H9 (cell line): Measurements from ENCODE around the gene RNF157. TPM values are rescaled to one million over a fixed set of nuclear protein-coding genes. Genes with fewer than 3 reads are reported as not detected.

Experiments used
- DNase-seq: peaks from one replicate; pipeline ENCODE4 v3.0.0-alpha.2; 2017
- H2AFZ ChIP-seq: one replicate; pipeline ENCODE4 v1.6.1; 2013; ENCODE audit warnings: mild to moderate bottlenecking, low read length, control low read depth, moderate library complexity
- H2AK5ac ChIP-seq: 2 replicates; pipeline ENCODE4 v1.6.1; 2013; ENCODE audit warnings: low read length, control low read depth, mixed read lengths; ENCODE audit not compliant: insufficient read length
- H2BK120ac ChIP-seq: one replicate; pipeline ENCODE4 v1.6.1; 2013; ENCODE audit warnings: low read depth, mild to moderate bottlenecking, low read length, control low read depth, inconsistent platforms; ENCODE audit not compliant: poor library complexity, severe bottlenecking
- H2BK12ac ChIP-seq: 2 replicates; pipeline ENCODE4 v1.6.1; 2013; ENCODE audit warnings: low read length, control low read depth, mixed read lengths, low read depth; ENCODE audit not compliant: insufficient read length
- H2BK15ac ChIP-seq: 2 replicates; pipeline ENCODE4 v1.6.1; 2013; ENCODE audit warnings: low read depth, low read length, control low read depth
- H2BK20ac ChIP-seq: one replicate; pipeline ENCODE4 v1.6.1; 2013; ENCODE audit warnings: low read depth, mild to moderate bottlenecking, low read length, control low read depth, inconsistent platforms; ENCODE audit not compliant: poor library complexity, severe bottlenecking
- H2BK5ac ChIP-seq: 2 replicates; pipeline ENCODE4 v1.6.1; 2013; ENCODE audit warnings: low read length, control low read depth, mixed read lengths; ENCODE audit not compliant: insufficient read length
- H3K14ac ChIP-seq: 2 replicates; pipeline ENCODE4 v1.6.1; 2013; ENCODE audit warnings: low read length, control low read depth; ENCODE audit not compliant: insufficient read depth
- H3K18ac ChIP-seq: 2 replicates; pipeline ENCODE4 v1.6.1; 2013; ENCODE audit warnings: low read depth, mild to moderate bottlenecking, mixed read lengths, low read length, control low read depth; ENCODE audit not compliant: insufficient read length
- H3K23ac ChIP-seq: 2 replicates; pipeline ENCODE4 v1.6.1; 2013; ENCODE audit warnings: low read length, control low read depth, mixed read lengths, low read depth; ENCODE audit not compliant: insufficient read length
- H3K23me2 ChIP-seq: 2 replicates; pipeline ENCODE4 v1.6.1; 2013; ENCODE audit warnings: low read depth, mild to moderate bottlenecking, mixed read lengths, low read length, control low read depth; ENCODE audit not compliant: insufficient read length, poor library complexity, severe bottlenecking
- H3K27ac ChIP-seq: 2 replicates; pipeline ENCODE4 v1.5.1; 2013; ENCODE audit warnings: low read length, control low read depth, mixed read lengths, low read depth; ENCODE audit not compliant: insufficient read length
- H3K27me3 ChIP-seq: 2 replicates; pipeline ENCODE4 v1.6.1; 2013; ENCODE audit warnings: low read length, control low read depth, inconsistent platforms; ENCODE audit not compliant: insufficient read depth
- H3K4ac ChIP-seq: 2 replicates; pipeline ENCODE4 v1.6.1; 2013; ENCODE audit warnings: low read depth, mild to moderate bottlenecking, control low read depth, inconsistent platforms, low read length, moderate library complexity
- H3K4me1 ChIP-seq: 2 replicates; pipeline ENCODE4 v1.6.1; 2013; ENCODE audit warnings: low read length, control low read depth, inconsistent platforms; ENCODE audit not compliant: insufficient read depth
- H3K4me2 ChIP-seq: 2 replicates; pipeline ENCODE4 v1.6.1; 2013; ENCODE audit warnings: low read length, control low read depth, mixed read lengths; ENCODE audit not compliant: insufficient read length, insufficient read depth
- H3K56ac ChIP-seq: 2 replicates; pipeline ENCODE4 v1.6.1; 2013; ENCODE audit warnings: low read depth, mild to moderate bottlenecking, mixed read lengths, low read length, control low read depth; ENCODE audit not compliant: insufficient read length
- H3K79me1 ChIP-seq: 2 replicates; pipeline ENCODE4 v1.6.1; 2013; ENCODE audit warnings: low read depth, mild to moderate bottlenecking, moderate library complexity, low read length, control low read depth, inconsistent platforms; ENCODE audit not compliant: insufficient read depth, poor library complexity, severe bottlenecking
- H3K79me2 ChIP-seq: 2 replicates; pipeline ENCODE4 v1.6.1; 2013; ENCODE audit warnings: low read length, control low read depth, inconsistent platforms; ENCODE audit not compliant: insufficient read depth
- H3K9ac ChIP-seq: 2 replicates; pipeline ENCODE4 v1.6.1; 2013; ENCODE audit warnings: low read length, control low read depth, mixed read lengths; ENCODE audit not compliant: insufficient read length; ENCODE audit errors: extremely low read depth
- H3K9me3 ChIP-seq: one replicate; pipeline ENCODE4 v1.6.1; 2013; ENCODE audit warnings: low read depth, low read length, inconsistent platforms; ENCODE audit not compliant: control insufficient read depth
- H3T11ph ChIP-seq: one replicate; pipeline ENCODE4 v1.6.1; 2013; ENCODE audit warnings: mild to moderate bottlenecking, low read length, control low read depth, inconsistent platforms
- H4K20me1 ChIP-seq: one replicate; pipeline ENCODE4 v1.6.1; 2013; ENCODE audit not compliant: control insufficient read depth, insufficient read length, insufficient read depth
- H4K5ac ChIP-seq: 2 replicates; pipeline ENCODE4 v1.6.1; 2013; ENCODE audit warnings: low read depth, mild to moderate bottlenecking, mixed read lengths, low read length, control low read depth; ENCODE audit not compliant: insufficient read length
- H4K8ac ChIP-seq: replicated peaks from 2 replicates; pipeline ENCODE4 v1.6.1; 2013; ENCODE audit warnings: low read length, control low read depth, mixed read lengths, low read depth; ENCODE audit not compliant: insufficient read length
- H4K91ac ChIP-seq: 2 replicates; pipeline ENCODE4 v1.6.1; 2013; ENCODE audit warnings: low read depth, mild to moderate bottlenecking, moderate library complexity, mixed read lengths, low read length, control low read depth; ENCODE audit not compliant: insufficient read length
- H3K27ac Mint-ChIP-seq, 3 experiments: 2 replicates in 2 of 3; 3 replicates in 1 of 3; pipeline ENCODE4 v1.8.0; 2020 to 2021; ENCODE audit warnings: mixed read lengths in 3 of 3, mild to moderate bottlenecking in 1 of 3, moderate library complexity in 1 of 3
- H3K27me3 Mint-ChIP-seq: 2 replicates; pipeline ENCODE4 v1.8.0; 2021; ENCODE audit warnings: low read depth, mild to moderate bottlenecking, moderate library complexity, mixed read lengths
- H3K36me3 Mint-ChIP-seq, 3 experiments: 2 replicates in 2 of 3; 3 replicates in 1 of 3; pipeline ENCODE4 v1.8.0; 2020 to 2021; ENCODE audit warnings: low read depth in 3 of 3, mixed read lengths in 3 of 3; ENCODE audit not compliant: insufficient read depth in 1 of 3
- H3K4me1 Mint-ChIP-seq, 2 experiments: 2 replicates each; pipeline ENCODE4 v1.8.0; 2020; ENCODE audit warnings: mixed read lengths in 2 of 2
- H3K4me3 Mint-ChIP-seq, 2 experiments: 2 replicates in 1 of 2; 3 replicates in 1 of 2; pipeline ENCODE4 v1.8.0; 2020 to 2021; ENCODE audit warnings: mild to moderate bottlenecking in 2 of 2, mixed read lengths in 2 of 2, moderate library complexity in 1 of 2
- H3K9me3 Mint-ChIP-seq, 2 experiments: 2 replicates in 1 of 2; 3 replicates in 1 of 2; pipeline ENCODE4 v1.8.0; 2020; ENCODE audit warnings: mild to moderate bottlenecking in 2 of 2, mixed read lengths in 2 of 2, moderate library complexity in 1 of 2
- WGBS: extraction: QIAGEN DNeasy Blood & Tissue Kit; methylation state at CpG from one replicate; pipeline ENCODE4 v1.1.7; 2013; ENCODE audit warnings: missing lambda C conversion rate, low lambda C conversion rate, mixed read lengths; ENCODE audit not compliant: insufficient read length; ENCODE audit errors: extremely low coverage; 5-methylcytosine and 5-hydroxymethylcytosine counted together
- total RNA-seq: library from RNA; stranded (reverse); gene quantifications from 2 replicates; pipeline ENCODE4 v1.2.1, GENCODE V29; 2021
- TF ChIP-seq, protein P1 (sequence below): fragments of 200-600 bp; sonication (generic); conservative IDR thresholded peaks from 3 replicates; pipeline ENCODE4 v1.8.0; 2021; ENCODE audit warnings: antibody characterized with exemption, mild to moderate bottlenecking

The RNF157 gene
- total RNA-seq, 1 experiment from 2014 or later: 9.9 TPM

DNA sequence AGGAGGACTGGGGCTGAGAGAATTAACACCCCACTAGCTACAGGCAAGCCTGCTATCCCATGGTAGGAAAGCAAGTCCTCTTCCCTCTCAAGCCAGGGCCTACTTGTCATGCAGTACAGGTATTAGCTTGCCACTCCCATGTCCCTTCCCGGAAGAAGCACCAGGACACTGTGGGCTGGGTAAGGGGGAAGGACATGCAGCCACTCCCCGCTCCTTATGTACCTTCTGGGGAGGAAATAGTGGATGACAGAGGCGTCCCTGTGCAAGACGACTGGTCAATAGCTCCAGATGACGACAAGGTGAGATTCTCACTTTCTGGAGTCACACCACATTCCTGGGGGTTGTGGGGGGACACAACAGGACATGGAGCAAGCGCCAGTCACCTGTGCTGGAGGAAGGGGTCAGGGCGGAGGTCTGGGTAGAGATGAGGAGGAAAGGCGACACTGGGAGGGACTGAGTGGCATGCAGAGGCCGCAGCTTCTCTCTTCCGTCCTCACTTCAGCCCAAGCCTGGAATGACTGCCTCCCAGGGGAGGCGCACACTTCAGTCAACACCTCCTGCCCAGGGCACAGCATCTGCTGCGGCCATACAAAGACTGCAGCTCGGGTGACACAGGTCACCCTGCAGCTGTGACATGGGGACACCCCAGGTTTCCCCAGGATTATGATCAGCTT is 84.2 kb downstream of the RNF157 start:
- Histone ChIP-seq H3K9ac (no peak overlapping the region), H3K56ac (no peak overlapping the region), H3K27ac (no peak overlapping the region), H2AK5ac (no peak overlapping the region), H2BK12ac (no peak overlapping the region), H3K9me3 (no peaks in the 10 kb centered on the region), H2BK5ac (no peak overlapping the region), H4K91ac (no peak overlapping the region), H3K23ac (no peak overlapping the region), H3K27me3 (no peaks in the 10 kb centered on the region), H3K18ac (no peak overlapping the region), H3K4me2 (no peak overlapping the region), H3K23me2 (no peaks in the 10 kb centered on the region), H3K79me1 (no peaks in the 10 kb centered on the region), H4K5ac (no peak overlapping the region), H3T11ph (no peak overlapping the region), H2AFZ (no peak overlapping the region), H4K8ac (no peak overlapping the region), H2BK20ac (no peak overlapping the region), H3K4me1 (peaks cover 2% of the 10 kb centered on the region; the same call in 1 of the 2 replicates), H4K20me1 (no peaks in the 10 kb centered on the region), H2BK15ac (no peak overlapping the region), H3K4ac (no peak overlapping the region), H3K14ac (no peak overlapping the region), H2BK120ac (no peak overlapping the region), H3K79me2 (no peaks in the 10 kb centered on the region)
- Mint-ChIP-seq H3K27me3 (no peaks in the 10 kb centered on the region; the same call in 1 of the 2 replicates), H3K9me3 (no peaks in the 10 kb centered on the region), H3K27ac (no peak overlapping the region; a peak in 1 of 7 replicates), H3K36me3 (no peaks in the 10 kb centered on the region; a peak in 2 of 7 replicates), H3K4me1 (peaks cover 28 to 39% of the 10 kb centered on the region in 2 experiments), H3K4me3 (no peak overlapping the region)
- TF ChIP-seq, protein P1, sequence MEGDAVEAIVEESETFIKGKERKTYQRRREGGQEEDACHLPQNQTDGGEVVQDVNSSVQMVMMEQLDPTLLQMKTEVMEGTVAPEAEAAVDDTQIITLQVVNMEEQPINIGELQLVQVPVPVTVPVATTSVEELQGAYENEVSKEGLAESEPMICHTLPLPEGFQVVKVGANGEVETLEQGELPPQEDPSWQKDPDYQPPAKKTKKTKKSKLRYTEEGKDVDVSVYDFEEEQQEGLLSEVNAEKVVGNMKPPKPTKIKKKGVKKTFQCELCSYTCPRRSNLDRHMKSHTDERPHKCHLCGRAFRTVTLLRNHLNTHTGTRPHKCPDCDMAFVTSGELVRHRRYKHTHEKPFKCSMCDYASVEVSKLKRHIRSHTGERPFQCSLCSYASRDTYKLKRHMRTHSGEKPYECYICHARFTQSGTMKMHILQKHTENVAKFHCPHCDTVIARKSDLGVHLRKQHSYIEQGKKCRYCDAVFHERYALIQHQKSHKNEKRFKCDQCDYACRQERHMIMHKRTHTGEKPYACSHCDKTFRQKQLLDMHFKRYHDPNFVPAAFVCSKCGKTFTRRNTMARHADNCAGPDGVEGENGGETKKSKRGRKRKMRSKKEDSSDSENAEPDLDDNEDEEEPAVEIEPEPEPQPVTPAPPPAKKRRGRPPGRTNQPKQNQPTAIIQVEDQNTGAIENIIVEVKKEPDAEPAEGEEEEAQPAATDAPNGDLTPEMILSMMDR: no peak
- DNase-seq: peak; percentile 46
- WGBS: no CpG with 5 or more reads among the region's 13 CpGs
